Glutamatergic neuron (in vitro differentiated cells): ENCODE results near the gene FIBIN. TPM values are rescaled to one million over a fixed set of nuclear protein-coding genes. Genes with fewer than 3 reads are reported as not detected.
"Not testable (repeated sequence)": the region's sequence is repeated elsewhere in the genome, so short reads cannot be mapped to it uniquely, and the experiment has no call there.

Experiments
- DNase-seq: peaks from one replicate; pipeline ENCODE4 v3.0.0; 2022
- H3K27ac Mint-ChIP-seq: one replicate; pipeline ENCODE4 v1.8.0; 2020; ENCODE audit warnings: mild to moderate bottlenecking, mixed read lengths, inconsistent platforms; ENCODE audit not compliant: unreplicated experiment
- H3K27me3 Mint-ChIP-seq: one replicate; pipeline ENCODE4 v1.8.0; 2020; ENCODE audit warnings: mild to moderate bottlenecking, moderate library complexity, mixed read lengths, inconsistent platforms; ENCODE audit not compliant: unreplicated experiment
- H3K36me3 Mint-ChIP-seq: one replicate; pipeline ENCODE4 v1.8.0; 2020; ENCODE audit warnings: mild to moderate bottlenecking, mixed read lengths, inconsistent platforms; ENCODE audit not compliant: unreplicated experiment
- H3K4me1 Mint-ChIP-seq: one replicate; pipeline ENCODE4 v1.8.0; 2020; ENCODE audit warnings: mild to moderate bottlenecking, low read depth, mixed read lengths, inconsistent platforms; ENCODE audit not compliant: unreplicated experiment
- H3K4me3 Mint-ChIP-seq: one replicate; pipeline ENCODE4 v1.8.0; 2020; ENCODE audit warnings: mild to moderate bottlenecking, mixed read lengths, inconsistent platforms; ENCODE audit not compliant: unreplicated experiment
- H3K9me3 Mint-ChIP-seq: one replicate; pipeline ENCODE4 v1.8.0; 2020; ENCODE audit warnings: mild to moderate bottlenecking, moderate library complexity, mixed read lengths, inconsistent platforms; ENCODE audit not compliant: unreplicated experiment
- total RNA-seq: library from RNA; stranded (reverse); fragmentation: NEBNext Ultra II Directional; extraction: Animal tissue kit (Norgen Biotek cat#: 25700); gene quantifications from one replicate; pipeline ENCODE4 v1.2.1, GENCODE V29; 2021; ENCODE audit not compliant: unreplicated experiment
- TF ChIP-seq, protein P1 (sequence below): fragments of 200-600 bp; sonication (generic); IDR thresholded peaks from one replicate; pipeline ENCODE4 v1.5.0; 2021; ENCODE audit not compliant: partially characterized antibody, unreplicated experiment

The FIBIN gene
- total RNA-seq, 1 donor from 2014 or later, result 0.22 TPM

DNA sequence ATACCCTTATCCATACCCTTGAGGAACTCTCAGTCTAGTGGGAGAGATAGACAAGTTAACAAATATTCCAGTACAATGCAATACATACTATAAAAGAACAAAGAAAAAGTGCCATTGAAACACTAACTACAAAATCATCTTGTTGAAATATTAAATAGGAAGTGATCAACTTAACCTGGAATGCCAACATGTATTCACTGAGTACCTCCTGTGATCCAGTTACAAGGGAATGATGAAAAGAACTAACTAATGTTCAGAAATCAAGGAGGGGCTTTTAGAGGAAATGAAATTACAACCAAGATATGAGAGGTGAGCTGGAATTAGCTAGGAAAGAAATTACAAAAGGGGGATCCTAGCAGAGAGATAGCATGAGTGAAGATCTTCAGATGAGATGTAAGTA lies 6.2 kb upstream of the FIBIN start:
- TF ChIP-seq, protein P1, sequence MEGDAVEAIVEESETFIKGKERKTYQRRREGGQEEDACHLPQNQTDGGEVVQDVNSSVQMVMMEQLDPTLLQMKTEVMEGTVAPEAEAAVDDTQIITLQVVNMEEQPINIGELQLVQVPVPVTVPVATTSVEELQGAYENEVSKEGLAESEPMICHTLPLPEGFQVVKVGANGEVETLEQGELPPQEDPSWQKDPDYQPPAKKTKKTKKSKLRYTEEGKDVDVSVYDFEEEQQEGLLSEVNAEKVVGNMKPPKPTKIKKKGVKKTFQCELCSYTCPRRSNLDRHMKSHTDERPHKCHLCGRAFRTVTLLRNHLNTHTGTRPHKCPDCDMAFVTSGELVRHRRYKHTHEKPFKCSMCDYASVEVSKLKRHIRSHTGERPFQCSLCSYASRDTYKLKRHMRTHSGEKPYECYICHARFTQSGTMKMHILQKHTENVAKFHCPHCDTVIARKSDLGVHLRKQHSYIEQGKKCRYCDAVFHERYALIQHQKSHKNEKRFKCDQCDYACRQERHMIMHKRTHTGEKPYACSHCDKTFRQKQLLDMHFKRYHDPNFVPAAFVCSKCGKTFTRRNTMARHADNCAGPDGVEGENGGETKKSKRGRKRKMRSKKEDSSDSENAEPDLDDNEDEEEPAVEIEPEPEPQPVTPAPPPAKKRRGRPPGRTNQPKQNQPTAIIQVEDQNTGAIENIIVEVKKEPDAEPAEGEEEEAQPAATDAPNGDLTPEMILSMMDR, result no peak
- no peak for DNase-seq
- Mint-ChIP-seq H3K27ac (no peak overlapping the region), H3K9me3 (peaks cover 4% of the 10 kb centered on the region), H3K36me3 (peaks cover 1% of the 10 kb centered on the region), H3K4me1 (peaks cover 1% of the 10 kb centered on the region), H3K27me3 (no peaks in the 10 kb centered on the region), H3K4me3 (no peak overlapping the region)

DNA sequence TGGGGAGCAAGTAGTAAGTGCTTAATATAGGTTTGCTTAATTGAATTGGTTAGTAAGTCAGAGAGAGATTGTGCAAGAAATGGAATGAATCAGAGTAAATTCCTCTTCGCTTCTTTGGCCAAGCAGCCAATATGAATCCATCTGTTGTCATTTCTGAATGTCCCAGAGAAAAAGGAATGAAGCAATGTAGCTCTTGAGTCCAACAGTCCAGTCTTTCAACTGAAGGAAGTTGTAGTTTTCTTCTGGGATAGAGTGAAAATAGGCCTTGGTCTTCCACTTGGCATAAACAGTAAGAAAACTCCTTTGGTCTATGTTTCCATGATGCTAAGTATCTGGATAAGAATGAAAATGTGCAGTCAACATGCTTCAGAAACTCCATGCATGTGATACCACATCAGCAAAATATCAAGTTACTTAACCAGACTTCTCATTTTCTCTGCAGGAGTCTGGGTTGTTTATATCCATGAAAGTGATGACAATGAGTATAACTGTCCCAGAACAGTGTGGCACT lies 1.8 kb upstream of the FIBIN start:
- no peaks in the 10 kb centered on the region for H3K27me3 Mint-ChIP-seq
- H3K36me3 Mint-ChIP-seq, result no peaks in the 10 kb centered on the region
- H3K4me3 Mint-ChIP-seq, result no peak overlapping the region
- TF ChIP-seq, protein P1, result no peak
- H3K9me3 Mint-ChIP-seq, result peaks cover 1% of the 10 kb centered on the region
- no peak for DNase-seq
- no peaks in the 10 kb centered on the region for H3K4me1 Mint-ChIP-seq
- no peak overlapping the region for H3K27ac Mint-ChIP-seq

DNA sequence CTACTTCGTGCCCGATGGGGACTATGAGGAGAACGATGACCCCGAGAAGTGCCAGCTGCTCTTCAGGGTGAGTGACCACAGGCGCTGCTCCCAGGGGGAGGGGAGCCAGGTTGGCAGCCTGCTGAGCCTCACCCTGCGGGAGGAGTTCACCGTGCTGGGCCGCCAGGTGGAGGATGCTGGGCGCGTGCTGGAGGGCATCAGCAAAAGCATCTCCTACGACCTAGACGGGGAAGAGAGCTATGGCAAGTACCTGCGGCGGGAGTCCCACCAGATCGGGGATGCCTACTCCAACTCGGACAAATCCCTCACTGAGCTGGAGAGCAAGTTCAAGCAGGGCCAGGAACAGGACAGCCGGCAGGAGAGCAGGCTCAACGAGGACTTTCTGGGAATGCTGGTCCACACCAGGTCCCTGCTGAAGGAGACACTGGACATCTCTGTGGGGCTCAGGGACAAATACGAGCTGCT lies 751 bp downstream of the FIBIN start:
- Mint-ChIP-seq H3K4me3 (peak overlapping the region; percentile 30), H3K36me3 (no peaks in the 10 kb centered on the region), H3K27me3 (no peaks in the 10 kb centered on the region), H3K4me1 (no peaks in the 10 kb centered on the region), H3K27ac (no peak overlapping the region), H3K9me3 (peaks cover 1% of the 10 kb centered on the region)
- TF ChIP-seq, protein P1, result no peak
- no peak for DNase-seq

DNA sequence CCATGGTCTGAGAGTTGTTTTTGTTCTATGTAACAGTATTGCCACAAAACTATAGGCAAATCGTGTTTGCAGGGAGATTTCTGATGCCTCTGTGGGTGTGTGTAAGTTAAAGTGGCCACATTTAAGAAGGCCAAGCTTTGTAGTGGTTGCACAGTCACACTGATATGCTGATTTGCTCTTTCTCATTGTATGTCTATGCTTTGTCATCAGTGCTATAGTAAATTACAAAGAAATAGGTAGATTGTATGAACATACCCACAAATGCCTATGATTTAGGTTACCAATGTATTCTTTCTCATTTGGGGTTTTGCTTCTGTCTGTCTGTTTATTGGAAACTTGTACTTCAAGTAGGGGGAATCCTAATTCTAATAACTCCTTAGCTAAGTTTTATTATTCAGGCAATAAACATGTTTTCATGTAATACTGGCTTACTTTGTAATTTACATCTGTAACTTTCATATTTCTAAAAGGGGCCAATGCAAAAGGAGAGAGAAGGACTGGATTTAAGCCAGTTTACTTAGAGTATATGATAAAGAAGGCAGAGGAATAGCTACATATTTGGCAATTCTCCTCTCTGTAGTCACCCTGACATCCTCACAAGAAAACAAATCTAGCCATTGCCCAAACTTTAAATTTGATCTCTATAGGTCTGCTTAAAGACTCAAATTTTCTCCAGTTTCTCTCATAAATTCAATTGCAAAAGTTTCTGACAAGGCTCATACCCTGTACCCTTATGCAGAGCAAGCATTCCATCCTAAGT lies 2.0 kb downstream of the FIBIN start:
- H3K9me3 Mint-ChIP-seq, result peaks cover 1% of the 10 kb centered on the region
- TF ChIP-seq, protein P1, result no peak
- H3K27me3 Mint-ChIP-seq, result no peaks in the 10 kb centered on the region
- no peak overlapping the region for H3K27ac Mint-ChIP-seq
- no peak overlapping the region for H3K4me3 Mint-ChIP-seq
- H3K4me1 Mint-ChIP-seq, result no peaks in the 10 kb centered on the region
- H3K36me3 Mint-ChIP-seq, result no peaks in the 10 kb centered on the region
- no peak for DNase-seq

DNA sequence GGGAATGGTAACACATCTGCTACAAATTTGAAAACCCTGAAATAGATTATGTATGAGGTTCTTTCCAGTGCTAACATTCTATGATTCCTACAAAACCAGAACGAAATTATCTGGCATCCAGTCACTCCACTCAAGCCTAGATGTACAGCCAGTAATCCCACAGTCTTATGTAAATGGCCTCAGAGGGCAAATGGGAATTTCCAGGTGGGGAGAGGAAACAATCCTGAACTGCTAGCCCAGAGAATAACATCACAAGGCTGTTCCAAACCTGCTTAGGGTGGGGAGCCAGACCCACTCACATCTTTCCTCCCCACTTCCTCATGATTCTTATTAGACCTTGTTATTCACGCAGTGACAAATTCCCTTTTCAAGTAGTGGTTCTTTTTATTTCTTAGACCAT lies 3.5 kb downstream of the FIBIN start:
- Mint-ChIP-seq H3K36me3 (no peaks in the 10 kb centered on the region), H3K9me3 (peaks cover 1% of the 10 kb centered on the region), H3K27ac (no peak overlapping the region), H3K4me3 (no peak overlapping the region), H3K27me3 (no peaks in the 10 kb centered on the region), H3K4me1 (no peaks in the 10 kb centered on the region)
- TF ChIP-seq, protein P1, result no peak
- no peak for DNase-seq

DNA sequence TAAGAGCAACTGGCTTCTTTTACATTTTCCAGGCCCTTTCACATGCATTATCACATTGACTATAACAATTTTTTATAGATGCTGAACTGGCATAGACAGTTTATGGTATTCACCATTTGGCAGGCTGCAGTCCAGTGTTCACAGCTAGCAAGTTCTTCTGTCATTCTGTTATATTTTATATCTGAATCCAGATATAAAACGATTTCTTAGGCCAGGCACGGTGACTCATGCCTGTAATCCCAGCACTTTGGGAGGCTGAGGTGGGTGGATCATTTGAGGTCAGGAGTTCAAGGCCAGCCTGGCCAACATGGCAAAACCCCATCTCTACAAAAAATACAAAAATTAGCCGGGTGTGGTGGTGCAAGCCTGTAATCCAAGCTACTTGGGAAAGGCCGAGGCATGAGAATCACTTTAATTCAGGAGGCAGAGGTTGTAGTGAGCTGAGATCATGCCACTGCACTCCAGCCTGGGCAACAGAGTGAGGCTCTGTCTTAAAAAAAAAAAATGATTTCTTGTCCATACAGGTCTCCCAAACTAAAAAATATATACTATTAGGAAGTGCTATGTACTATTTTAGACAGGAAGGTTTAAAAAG lies 7.3 kb downstream of the FIBIN start:
- H3K36me3 Mint-ChIP-seq, DNase-seq, H3K9me3 Mint-ChIP-seq, H3K27me3 Mint-ChIP-seq, H3K4me3 Mint-ChIP-seq, H3K4me1 Mint-ChIP-seq, H3K27ac Mint-ChIP-seq: not testable (repeated sequence)
